ENCODE measurements around the gene ACO1.
"Not testable (repeated sequence)": the region's sequence is repeated elsewhere in the genome, so short reads cannot be mapped to it uniquely, and the experiment has no call there.

ACO1 gene

GRCh38 chr9:32384364-32385151 is at the start of gene ACO1:
Gene ACO1 (plus strand): TSS chr9:32384643. CDS start chr9:32405507, 20,864 bp downstream.
- DNase-seq (ENCODE audit: low read depth): peak; percentile 80

- no peak for DNase-seq (ENCODE audit: low read depth)
Measured at GRCh38 chr9:32334916-32335895, 49.2 kb upstream of the ACO1 start.

GRCh38 chr9:32339424-32339823 is 45.0 kb upstream of the ACO1 start:
- DNase-seq (ENCODE audit: low read depth): no peak

GRCh38 chr9:32340361-32340760 is 44.1 kb upstream of the ACO1 start:
- DNase-seq (ENCODE audit: low read depth): no peak

GRCh38 chr9:32344551-32345182 is 39.8 kb upstream of the ACO1 start:
- no peak for DNase-seq (ENCODE audit: low read depth)

GRCh38 chr9:32345243-32345642 is 39.2 kb upstream of the ACO1 start:
- DNase-seq (ENCODE audit: low read depth): no peak

- DNase-seq (ENCODE audit: low read depth): no peak
Measured at GRCh38 chr9:32347571-32347970, 36.9 kb upstream of the ACO1 start.

- DNase-seq (ENCODE audit: low read depth): no peak
Measured at GRCh38 chr9:32348106-32348695, 36.2 kb upstream of the ACO1 start.

GRCh38 chr9:32349013-32349412 is 35.4 kb upstream of the ACO1 start:
- DNase-seq (ENCODE audit: low read depth): no peak

- DNase-seq (ENCODE audit: low read depth): no peak
Measured at GRCh38 chr9:32350682-32351081, 33.8 kb upstream of the ACO1 start.

- no peak for DNase-seq (ENCODE audit: low read depth)
Measured at GRCh38 chr9:32351845-32352244, 32.6 kb upstream of the ACO1 start.

GRCh38 chr9:32353476-32353875 is 31.0 kb upstream of the ACO1 start:
- DNase-seq (ENCODE audit: low read depth): not testable (repeated sequence)

- no peak for DNase-seq (ENCODE audit: low read depth)
Measured at GRCh38 chr9:32359452-32359851, 25.0 kb upstream of the ACO1 start.

GRCh38 chr9:32360983-32361673 is 23.3 kb upstream of the ACO1 start:
- DNase-seq (ENCODE audit: low read depth): no peak

- DNase-seq (ENCODE audit: low read depth): no peak
Measured at GRCh38 chr9:32371279-32371678, 13.2 kb upstream of the ACO1 start.

GRCh38 chr9:32371679-32372078 is 12.8 kb upstream of the ACO1 start:
- no peak for DNase-seq (ENCODE audit: low read depth)

- DNase-seq (ENCODE audit: low read depth): no peak
Measured at GRCh38 chr9:32376285-32376684, 8.2 kb upstream of the ACO1 start.

GRCh38 chr9:32378496-32378895 is 5.9 kb upstream of the ACO1 start:
- DNase-seq (ENCODE audit: low read depth): no peak

- DNase-seq (ENCODE audit: low read depth): no peak
Measured at GRCh38 chr9:32378993-32379729, 5.3 kb upstream of the ACO1 start.

- no peak for DNase-seq (ENCODE audit: low read depth)
Measured at GRCh38 chr9:32380944-32381343, 3.5 kb upstream of the ACO1 start.

Measured in stimulated activated CD8-positive, alpha-beta memory T cell treated with anti-CD3 and anti-CD28 coated beads, Interleukin-12 subunit alpha, Interleukin-12 subunit beta, amount 100 ng/mL, for 4 hours (primary cell).